GM23248 (cell line): Measurements from ENCODE around the gene ADGRV1.

Source experiments
- EZH2 ChIP-seq: fragments of 200-600 bp; sonication (generic); IDR thresholded peaks from 2 replicates; pipeline ENCODE4 v1.6.1; 2018; ENCODE audit warnings: antibody characterized with exemption, mild to moderate bottlenecking; ENCODE audit not compliant: insufficient read depth, poor library complexity, severe bottlenecking
- EZH2phosphoT487 ChIP-seq: fragments of 200-600 bp; sonication (generic); IDR thresholded peaks from 2 replicates; pipeline ENCODE4 v1.6.1; 2018; ENCODE audit warnings: antibody characterized with exemption, moderate library complexity, mild to moderate bottlenecking, low read depth; ENCODE audit not compliant: insufficient read depth

DNA sequence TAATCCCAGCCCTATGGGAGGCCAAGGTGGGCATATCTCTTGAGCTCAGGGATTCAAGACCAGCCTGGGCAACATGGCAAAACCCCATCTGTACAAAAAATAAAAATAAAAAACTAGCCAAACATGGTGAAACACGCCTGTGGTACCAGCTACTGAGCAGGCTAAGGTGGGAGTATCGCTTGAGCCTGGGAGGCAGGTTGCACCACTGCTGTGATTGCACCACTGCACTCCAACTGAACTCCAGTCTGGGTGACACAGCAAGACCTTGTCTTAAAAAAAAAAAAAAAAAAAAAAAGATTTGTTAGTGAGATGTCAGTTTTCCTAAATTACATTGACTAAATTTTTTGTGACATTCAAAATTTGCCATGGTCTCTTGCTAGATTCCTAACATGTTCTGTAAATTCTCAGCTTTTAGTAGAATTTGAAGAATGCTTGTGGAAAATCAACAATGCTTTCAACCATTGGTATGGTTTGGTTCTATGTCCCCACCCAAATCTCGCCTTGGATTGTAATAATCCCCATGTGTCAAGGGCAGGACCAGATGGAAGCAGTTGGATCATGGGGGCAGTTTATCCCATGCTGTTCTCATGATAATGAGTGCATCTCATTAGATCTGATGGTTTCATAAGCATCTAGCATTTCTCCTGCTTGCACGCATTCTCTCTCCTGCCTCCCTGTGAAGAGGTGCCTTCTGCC lies 588.5 kb downstream of the ADGRV1 start:
- TF ChIP-seq EZH2 = no peak
- TF ChIP-seq EZH2phosphoT487 = no peak
